GM23338 (cell line): ENCODE data around the gene CAMTA1. TPM values are rescaled to one million over a fixed set of nuclear protein-coding genes. Genes with fewer than 3 reads are reported as not detected.

ENCODE experiments used
- ATAC-seq: fragments of 200-7000 bp; cut with Tn5 transposase; 3 replicates; pipeline ENCODE4 v1.9.1; 2020
- DNase-seq: peaks from one replicate; pipeline ENCODE4 v3.0.0-alpha.2; 2015; ENCODE audit warnings: low spot score
- H2AFZ ChIP-seq: fragments of 200-600 bp; sonication (generic); 2 replicates; pipeline ENCODE4 v1.8.0; 2016; ENCODE audit warnings: antibody characterized with exemption, mild to moderate bottlenecking, moderate library complexity
- H3F3A ChIP-seq: fragments of 200-600 bp; sonication (generic); replicated peaks from 2 replicates; pipeline ENCODE4 v1.8.0; 2017; ENCODE audit warnings: antibody characterized with exemption, mixed run types, low read depth
- H3K27ac ChIP-seq: fragments of 200-600 bp; sonication (generic); 2 replicates; pipeline ENCODE4 v1.6.1; 2016; ENCODE audit warnings: low read depth
- H3K27me3 ChIP-seq: fragments of 200-600 bp; sonication (generic); 2 replicates; pipeline ENCODE4 v1.8.0; 2016; ENCODE audit warnings: mild to moderate bottlenecking, mixed run types, moderate library complexity; ENCODE audit not compliant: insufficient read depth
- H3K36me3 ChIP-seq: fragments of 200-600 bp; sonication (generic); 2 replicates; pipeline ENCODE4 v1.8.0; 2016; ENCODE audit warnings: mild to moderate bottlenecking; ENCODE audit not compliant: insufficient read depth
- H3K4me1 ChIP-seq: fragments of 200-600 bp; sonication (generic); 2 replicates; pipeline ENCODE4 v1.8.0; 2016; ENCODE audit warnings: mild to moderate bottlenecking, moderate library complexity; ENCODE audit not compliant: insufficient read depth
- H3K4me2 ChIP-seq: fragments of 200-600 bp; sonication (generic); 2 replicates; pipeline ENCODE4 v1.7.1; 2017; ENCODE audit warnings: mixed run types
- H3K4me3 ChIP-seq: fragments of 200-600 bp; sonication (generic); 2 replicates; pipeline ENCODE4 v1.6.1; 2016; ENCODE audit warnings: mixed run types
- H3K79me2 ChIP-seq: fragments of 200-600 bp; sonication (generic); replicated peaks from 2 replicates; pipeline ENCODE4 v1.8.0; 2017; ENCODE audit warnings: mild to moderate bottlenecking; ENCODE audit not compliant: insufficient read depth
- H3K9me2 ChIP-seq: fragments of 200-600 bp; sonication (generic); 2 replicates; pipeline ENCODE4 v1.8.0; 2017; ENCODE audit not compliant: insufficient read depth
- H4K20me1 ChIP-seq: fragments of 200-600 bp; sonication (generic); replicated peaks from 2 replicates; pipeline ENCODE4 v1.8.0; 2017; ENCODE audit warnings: mild to moderate bottlenecking; ENCODE audit not compliant: insufficient read depth
- H3K27ac Mint-ChIP-seq: 2 replicates; pipeline ENCODE4 v1.8.0; 2020; ENCODE audit warnings: inconsistent platforms, mild to moderate bottlenecking, moderate library complexity, mixed read lengths
- H3K27me3 Mint-ChIP-seq: 3 replicates; pipeline ENCODE4 v1.8.0; 2022; ENCODE audit warnings: low read depth, mild to moderate bottlenecking, moderate library complexity, mixed read lengths, inconsistent platforms; ENCODE audit not compliant: insufficient read depth, poor library complexity
- H3K36me3 Mint-ChIP-seq: 3 replicates; pipeline ENCODE4 v1.8.0; 2021; ENCODE audit warnings: low read depth, mild to moderate bottlenecking, inconsistent platforms, moderate library complexity, mixed read lengths
- H3K4me1 Mint-ChIP-seq: 3 replicates; pipeline ENCODE4 v1.8.0; 2020; ENCODE audit warnings: mild to moderate bottlenecking, inconsistent platforms, mixed read lengths
- H3K4me3 Mint-ChIP-seq: 3 replicates; pipeline ENCODE4 v1.8.0; 2021; ENCODE audit warnings: moderate library complexity, mild to moderate bottlenecking, inconsistent platforms, mixed read lengths
- H3K9me3 Mint-ChIP-seq: 3 replicates; pipeline ENCODE4 v1.8.0; 2020; ENCODE audit warnings: moderate library complexity, mild to moderate bottlenecking, inconsistent platforms, mixed read lengths
- CREB1 ChIP-seq: fragments of 250-450 bp; sonication (Bioruptor Pico); IDR thresholded peaks from 2 replicates; pipeline ENCODE4 v1.5.0; 2020; ENCODE audit warnings: low read depth, mild to moderate bottlenecking, moderate library complexity
- EZH2 ChIP-seq: fragments of 200-600 bp; sonication (generic); IDR thresholded peaks from one replicate; pipeline ENCODE4 v1.8.0; 2017; ENCODE audit warnings: antibody characterized with exemption, mild to moderate bottlenecking, low read depth; ENCODE audit not compliant: unreplicated experiment
- EZH2phosphoT487 ChIP-seq: fragments of 200-600 bp; sonication (generic); IDR thresholded peaks from one replicate; pipeline ENCODE4 v1.8.1; 2018; ENCODE audit warnings: antibody characterized with exemption; ENCODE audit not compliant: unreplicated experiment
- JUNB ChIP-seq: IDR thresholded peaks from one replicate; pipeline ENCODE4 v1.6.1; 2016; ENCODE audit warnings: antibody characterized with exemption; ENCODE audit not compliant: unreplicated experiment
- NANOG ChIP-seq: IDR thresholded peaks from 2 replicates; pipeline ENCODE4 v1.6.1; 2016; ENCODE audit warnings: antibody characterized with exemption, borderline replicate concordance
- POLR2AphosphoS5 ChIP-seq: IDR thresholded peaks from 2 replicates; pipeline ENCODE4 v1.6.1; 2016; ENCODE audit warnings: antibody characterized with exemption, low read depth
- STAT1 ChIP-seq: IDR thresholded peaks from one replicate; pipeline ENCODE4 v1.6.1; 2016; ENCODE audit warnings: antibody characterized with exemption; ENCODE audit not compliant: unreplicated experiment
- ZNF114 ChIP-seq: fragments of 250-450 bp; sonication (Bioruptor Pico); IDR thresholded peaks from 2 replicates; pipeline ENCODE4 v1.5.0; 2020; ENCODE audit warnings: mild to moderate bottlenecking, moderate library complexity
- ZNF331 ChIP-seq: fragments of 250-450 bp; sonication (Bioruptor Pico); IDR thresholded peaks from 2 replicates; pipeline ENCODE4 v1.5.0; 2020; ENCODE audit warnings: low read depth, mild to moderate bottlenecking, moderate library complexity
- polyA plus RNA-seq: library from polyadenylated mRNA; unstranded; fragments of >200 nt; fragmentation: Nextera tagmentation; extraction: Ambion mirVana; gene quantifications from 2 replicates; pipeline ENCODE4 v1.2.1, GENCODE V29; 2016
- total RNA-seq: library from RNA; depleted of rRNA; stranded (reverse); fragments of >200 nt; shearing (Covaris generic); gene quantifications from 2 replicates; pipeline ENCODE4 v1.2.3, GENCODE V29; 2014
- TF ChIP-seq, protein P1 (sequence below), 2 experiments: fragments of 200-600 bp in 1 of 2; sonication (generic) in 1 of 2; conservative IDR thresholded peaks; 2 replicates each; pipeline versions ENCODE4 v1.5.1 to v1.6.1; 2016 to 2017; ENCODE audit warnings: antibody characterized with exemption in 2 of 2, low read depth in 2 of 2, mild to moderate bottlenecking in 2 of 2, moderate library complexity in 1 of 2
- TF ChIP-seq, protein P2 (sequence below): IDR thresholded peaks from 2 replicates; pipeline ENCODE4 v1.6.1; 2016; ENCODE audit warnings: antibody characterized with exemption
- TF ChIP-seq, protein P3 (sequence below): fragments of 250-450 bp; sonication (Bioruptor Pico); IDR thresholded peaks from 2 replicates; pipeline ENCODE4 v1.5.0; 2020; ENCODE audit warnings: mild to moderate bottlenecking, moderate library complexity
- TF ChIP-seq, protein P4 (sequence below): IDR thresholded peaks from one replicate; pipeline ENCODE4 v1.6.1; 2018; ENCODE audit warnings: antibody characterized with exemption; ENCODE audit not compliant: unreplicated experiment

The CAMTA1 gene
- total and polyA plus RNA-seq, 2 experiments from 2014 or later = 115 to 519 TPM

DNA sequence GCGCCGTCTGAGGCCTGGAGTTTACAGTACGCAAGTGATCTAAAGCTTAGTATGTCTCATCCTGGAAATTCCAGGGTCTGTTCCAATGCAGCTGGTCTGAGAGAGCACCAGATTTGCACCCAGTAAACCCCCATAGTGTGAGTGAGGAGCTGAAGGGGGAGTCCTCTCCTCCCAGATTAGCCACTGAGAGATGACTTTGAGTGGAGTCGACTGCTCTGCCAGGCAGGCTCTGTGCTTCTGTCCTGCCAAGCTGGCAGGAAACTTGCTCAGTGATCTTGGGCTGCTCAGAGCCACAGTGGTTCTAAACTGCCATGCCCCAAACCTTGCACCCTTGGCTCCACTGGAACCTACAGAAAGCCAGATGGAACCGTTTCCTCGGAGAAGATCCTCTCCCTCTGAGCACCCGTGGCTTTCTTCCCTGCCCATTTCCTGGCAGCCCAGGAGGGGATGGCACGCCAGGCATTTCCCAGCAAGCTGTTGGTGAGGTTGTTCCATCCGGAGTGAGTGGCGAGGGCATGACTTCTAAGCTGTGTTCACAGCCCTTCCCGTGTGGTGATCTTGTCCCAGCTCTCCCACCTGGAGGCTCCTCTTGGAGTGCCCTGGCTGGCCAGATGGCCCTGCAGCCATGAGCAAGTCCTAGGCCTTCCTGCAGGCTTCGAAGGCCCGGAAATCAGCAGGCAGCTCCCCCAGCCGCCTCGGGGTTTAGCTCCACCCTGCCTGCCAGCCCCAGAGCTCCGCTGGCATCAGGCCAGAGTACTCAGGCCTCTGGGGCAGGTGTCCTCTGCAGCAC, 859.9 kb downstream of the CAMTA1 start:
- Histone ChIP-seq H3K36me3 (no peaks in the 10 kb centered on the region), H3K4me1 (no peaks in the 10 kb centered on the region), H2AFZ (no peak overlapping the region), H3F3A (no peaks in the 10 kb centered on the region), H3K27ac (no peak overlapping the region), H3K4me3 (no peak overlapping the region), H3K79me2 (no peaks in the 10 kb centered on the region), H3K9me2 (no peaks in the 10 kb centered on the region), H3K27me3 (no peaks in the 10 kb centered on the region), H3K4me2 (no peak overlapping the region), H4K20me1 (no peaks in the 10 kb centered on the region)
- Mint-ChIP-seq H3K9me3 (no peaks in the 10 kb centered on the region; the same call in 2 of the 3 replicates), H3K36me3 (no peaks in the 10 kb centered on the region; the same call in 2 of the 3 replicates), H3K4me3 (no peak overlapping the region), H3K4me1 (peaks cover 13% of the 10 kb centered on the region), H3K27me3 (peaks cover 5% of the 10 kb centered on the region), H3K27ac (no peak overlapping the region)
- TF ChIP-seq, protein P1, sequence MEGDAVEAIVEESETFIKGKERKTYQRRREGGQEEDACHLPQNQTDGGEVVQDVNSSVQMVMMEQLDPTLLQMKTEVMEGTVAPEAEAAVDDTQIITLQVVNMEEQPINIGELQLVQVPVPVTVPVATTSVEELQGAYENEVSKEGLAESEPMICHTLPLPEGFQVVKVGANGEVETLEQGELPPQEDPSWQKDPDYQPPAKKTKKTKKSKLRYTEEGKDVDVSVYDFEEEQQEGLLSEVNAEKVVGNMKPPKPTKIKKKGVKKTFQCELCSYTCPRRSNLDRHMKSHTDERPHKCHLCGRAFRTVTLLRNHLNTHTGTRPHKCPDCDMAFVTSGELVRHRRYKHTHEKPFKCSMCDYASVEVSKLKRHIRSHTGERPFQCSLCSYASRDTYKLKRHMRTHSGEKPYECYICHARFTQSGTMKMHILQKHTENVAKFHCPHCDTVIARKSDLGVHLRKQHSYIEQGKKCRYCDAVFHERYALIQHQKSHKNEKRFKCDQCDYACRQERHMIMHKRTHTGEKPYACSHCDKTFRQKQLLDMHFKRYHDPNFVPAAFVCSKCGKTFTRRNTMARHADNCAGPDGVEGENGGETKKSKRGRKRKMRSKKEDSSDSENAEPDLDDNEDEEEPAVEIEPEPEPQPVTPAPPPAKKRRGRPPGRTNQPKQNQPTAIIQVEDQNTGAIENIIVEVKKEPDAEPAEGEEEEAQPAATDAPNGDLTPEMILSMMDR (conservative IDR thresholded peaks at IDR 0.05; ENCODE audit: low read depth in 2 of 2) = no peak
- TF ChIP-seq, protein P2, sequence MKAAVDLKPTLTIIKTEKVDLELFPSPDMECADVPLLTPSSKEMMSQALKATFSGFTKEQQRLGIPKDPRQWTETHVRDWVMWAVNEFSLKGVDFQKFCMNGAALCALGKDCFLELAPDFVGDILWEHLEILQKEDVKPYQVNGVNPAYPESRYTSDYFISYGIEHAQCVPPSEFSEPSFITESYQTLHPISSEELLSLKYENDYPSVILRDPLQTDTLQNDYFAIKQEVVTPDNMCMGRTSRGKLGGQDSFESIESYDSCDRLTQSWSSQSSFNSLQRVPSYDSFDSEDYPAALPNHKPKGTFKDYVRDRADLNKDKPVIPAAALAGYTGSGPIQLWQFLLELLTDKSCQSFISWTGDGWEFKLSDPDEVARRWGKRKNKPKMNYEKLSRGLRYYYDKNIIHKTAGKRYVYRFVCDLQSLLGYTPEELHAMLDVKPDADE = no peak
- TF ChIP-seq STAT1 (no peak), ZNF114 (no peak), POLR2AphosphoS5 (no peak), ZNF331 (CRISPR knock-in tag) (no peak), EZH2phosphoT487 (no peak), NANOG (no peak), JUNB (no peak), CREB1 (no peak), EZH2 (no peak)
- TF ChIP-seq, protein P3, sequence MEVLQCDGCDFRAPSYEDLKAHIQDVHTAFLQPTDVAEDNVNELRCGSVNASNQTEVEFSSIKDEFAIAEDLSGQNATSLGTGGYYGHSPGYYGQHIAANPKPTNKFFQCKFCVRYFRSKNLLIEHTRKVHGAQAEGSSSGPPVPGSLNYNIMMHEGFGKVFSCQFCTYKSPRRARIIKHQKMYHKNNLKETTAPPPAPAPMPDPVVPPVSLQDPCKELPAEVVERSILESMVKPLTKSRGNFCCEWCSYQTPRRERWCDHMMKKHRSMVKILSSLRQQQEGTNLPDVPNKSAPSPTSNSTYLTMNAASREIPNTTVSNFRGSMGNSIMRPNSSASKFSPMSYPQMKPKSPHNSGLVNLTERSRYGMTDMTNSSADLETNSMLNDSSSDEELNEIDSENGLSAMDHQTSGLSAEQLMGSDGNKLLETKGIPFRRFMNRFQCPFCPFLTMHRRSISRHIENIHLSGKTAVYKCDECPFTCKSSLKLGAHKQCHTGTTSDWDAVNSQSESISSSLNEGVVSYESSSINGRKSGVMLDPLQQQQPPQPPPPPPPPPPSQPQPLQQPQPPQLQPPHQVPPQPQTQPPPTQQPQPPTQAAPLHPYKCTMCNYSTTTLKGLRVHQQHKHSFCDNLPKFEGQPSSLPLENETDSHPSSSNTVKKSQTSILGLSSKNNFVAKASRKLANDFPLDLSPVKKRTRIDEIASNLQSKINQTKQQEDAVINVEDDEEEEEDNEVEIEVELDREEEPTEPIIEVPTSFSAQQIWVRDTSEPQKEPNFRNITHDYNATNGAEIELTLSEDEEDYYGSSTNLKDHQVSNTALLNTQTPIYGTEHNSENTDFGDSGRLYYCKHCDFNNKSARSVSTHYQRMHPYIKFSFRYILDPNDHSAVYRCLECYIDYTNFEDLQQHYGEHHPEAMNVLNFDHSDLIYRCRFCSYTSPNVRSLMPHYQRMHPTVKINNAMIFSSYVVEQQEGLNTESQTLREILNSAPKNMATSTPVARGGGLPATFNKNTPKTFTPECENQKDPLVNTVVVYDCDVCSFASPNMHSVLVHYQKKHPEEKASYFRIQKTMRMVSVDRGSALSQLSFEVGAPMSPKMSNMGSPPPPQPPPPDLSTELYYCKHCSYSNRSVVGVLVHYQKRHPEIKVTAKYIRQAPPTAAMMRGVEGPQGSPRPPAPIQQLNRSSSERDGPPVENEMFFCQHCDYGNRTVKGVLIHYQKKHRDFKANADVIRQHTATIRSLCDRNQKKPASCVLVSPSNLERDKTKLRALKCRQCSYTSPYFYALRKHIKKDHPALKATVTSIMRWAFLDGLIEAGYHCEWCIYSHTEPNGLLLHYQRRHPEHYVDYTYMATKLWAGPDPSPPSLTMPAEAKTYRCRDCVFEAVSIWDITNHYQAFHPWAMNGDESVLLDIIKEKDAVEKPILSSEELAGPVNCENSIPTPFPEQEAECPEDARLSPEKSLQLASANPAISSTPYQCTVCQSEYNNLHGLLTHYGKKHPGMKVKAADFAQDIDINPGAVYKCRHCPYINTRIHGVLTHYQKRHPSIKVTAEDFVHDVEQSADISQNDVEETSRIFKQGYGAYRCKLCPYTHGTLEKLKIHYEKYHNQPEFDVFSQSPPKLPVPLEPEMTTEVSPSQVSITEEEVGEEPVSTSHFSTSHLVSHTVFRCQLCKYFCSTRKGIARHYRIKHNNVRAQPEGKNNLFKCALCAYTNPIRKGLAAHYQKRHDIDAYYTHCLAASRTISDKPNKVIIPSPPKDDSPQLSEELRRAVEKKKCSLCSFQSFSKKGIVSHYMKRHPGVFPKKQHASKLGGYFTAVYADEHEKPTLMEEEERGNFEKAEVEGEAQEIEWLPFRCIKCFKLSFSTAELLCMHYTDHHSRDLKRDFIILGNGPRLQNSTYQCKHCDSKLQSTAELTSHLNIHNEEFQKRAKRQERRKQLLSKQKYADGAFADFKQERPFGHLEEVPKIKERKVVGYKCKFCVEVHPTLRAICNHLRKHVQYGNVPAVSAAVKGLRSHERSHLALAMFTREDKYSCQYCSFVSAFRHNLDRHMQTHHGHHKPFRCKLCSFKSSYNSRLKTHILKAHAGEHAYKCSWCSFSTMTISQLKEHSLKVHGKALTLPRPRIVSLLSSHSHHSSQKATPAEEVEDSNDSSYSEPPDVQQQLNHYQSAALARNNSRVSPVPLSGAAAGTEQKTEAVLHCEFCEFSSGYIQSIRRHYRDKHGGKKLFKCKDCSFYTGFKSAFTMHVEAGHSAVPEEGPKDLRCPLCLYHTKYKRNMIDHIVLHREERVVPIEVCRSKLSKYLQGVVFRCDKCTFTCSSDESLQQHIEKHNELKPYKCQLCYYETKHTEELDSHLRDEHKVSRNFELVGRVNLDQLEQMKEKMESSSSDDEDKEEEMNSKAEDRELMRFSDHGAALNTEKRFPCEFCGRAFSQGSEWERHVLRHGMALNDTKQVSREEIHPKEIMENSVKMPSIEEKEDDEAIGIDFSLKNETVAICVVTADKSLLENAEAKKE = no peak
- TF ChIP-seq, protein P4, sequence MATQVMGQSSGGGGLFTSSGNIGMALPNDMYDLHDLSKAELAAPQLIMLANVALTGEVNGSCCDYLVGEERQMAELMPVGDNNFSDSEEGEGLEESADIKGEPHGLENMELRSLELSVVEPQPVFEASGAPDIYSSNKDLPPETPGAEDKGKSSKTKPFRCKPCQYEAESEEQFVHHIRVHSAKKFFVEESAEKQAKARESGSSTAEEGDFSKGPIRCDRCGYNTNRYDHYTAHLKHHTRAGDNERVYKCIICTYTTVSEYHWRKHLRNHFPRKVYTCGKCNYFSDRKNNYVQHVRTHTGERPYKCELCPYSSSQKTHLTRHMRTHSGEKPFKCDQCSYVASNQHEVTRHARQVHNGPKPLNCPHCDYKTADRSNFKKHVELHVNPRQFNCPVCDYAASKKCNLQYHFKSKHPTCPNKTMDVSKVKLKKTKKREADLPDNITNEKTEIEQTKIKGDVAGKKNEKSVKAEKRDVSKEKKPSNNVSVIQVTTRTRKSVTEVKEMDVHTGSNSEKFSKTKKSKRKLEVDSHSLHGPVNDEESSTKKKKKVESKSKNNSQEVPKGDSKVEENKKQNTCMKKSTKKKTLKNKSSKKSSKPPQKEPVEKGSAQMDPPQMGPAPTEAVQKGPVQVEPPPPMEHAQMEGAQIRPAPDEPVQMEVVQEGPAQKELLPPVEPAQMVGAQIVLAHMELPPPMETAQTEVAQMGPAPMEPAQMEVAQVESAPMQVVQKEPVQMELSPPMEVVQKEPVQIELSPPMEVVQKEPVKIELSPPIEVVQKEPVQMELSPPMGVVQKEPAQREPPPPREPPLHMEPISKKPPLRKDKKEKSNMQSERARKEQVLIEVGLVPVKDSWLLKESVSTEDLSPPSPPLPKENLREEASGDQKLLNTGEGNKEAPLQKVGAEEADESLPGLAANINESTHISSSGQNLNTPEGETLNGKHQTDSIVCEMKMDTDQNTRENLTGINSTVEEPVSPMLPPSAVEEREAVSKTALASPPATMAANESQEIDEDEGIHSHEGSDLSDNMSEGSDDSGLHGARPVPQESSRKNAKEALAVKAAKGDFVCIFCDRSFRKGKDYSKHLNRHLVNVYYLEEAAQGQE = no peak
- DNase-seq (no peak), ATAC-seq (no peak)
